ENCODE measurements around the gene RNF130. TPM values are rescaled to one million over a fixed set of nuclear protein-coding genes. Genes with fewer than 3 reads are reported as not detected.

Gene RNF130
- total and polyA plus RNA-seq, 3 donors from 2014 or later: 44.3 to 65.0 (median 56.5) TPM

- intact Hi-C loops (cut with DNase I; ENCODE audit: low total_unique reads): no loop called here
- no peak overlapping the region for H3K4me3 ChIP-seq
- no peaks in the 10 kb centered on the region for H3K36me3 ChIP-seq (ENCODE audit: low read depth, missing control alignments)
- H3K4me1 ChIP-seq: no peaks in the 10 kb centered on the region
- no peaks in the 10 kb centered on the region for H3K27me3 ChIP-seq
- H3K9me3 ChIP-seq: no peaks in the 10 kb centered on the region
- H3K27ac ChIP-seq: no peak overlapping the region
- DNase-seq: no peak
- TF ChIP-seq POLR2A (IDR thresholded peaks at IDR 0.05): no peak
- no peak for TF ChIP-seq CTCF (IDR thresholded peaks at IDR 0.05)
- WGBS, 2 donors: 77 to 83% methylated on average over 9 of the region's 9 CpGs
Measured at GRCh38 chr5:180078348-180078747, 6.8 kb upstream of the RNF130 start.

- H3K27me3 ChIP-seq: no peaks in the 10 kb centered on the region
- H3K27ac ChIP-seq: no peak overlapping the region
- WGBS, 2 donors: 80 to 88% methylated on average over 9 of the region's 9 CpGs
- no peaks in the 10 kb centered on the region for H3K36me3 ChIP-seq (ENCODE audit: low read depth, missing control alignments)
- DNase-seq: no peak
- H3K4me3 ChIP-seq: no peak overlapping the region
- no peaks in the 10 kb centered on the region for H3K4me1 ChIP-seq
- TF ChIP-seq CTCF (IDR thresholded peaks at IDR 0.05) (no peak), POLR2A (IDR thresholded peaks at IDR 0.05) (no peak)
- H3K9me3 ChIP-seq: no peaks in the 10 kb centered on the region
- intact Hi-C loops (cut with DNase I; ENCODE audit: low total_unique reads): no loop called here
Measured at GRCh38 chr5:180077594-180078284, 6.2 kb upstream of the RNF130 start.

- intact Hi-C loops (cut with DNase I; ENCODE audit: low total_unique reads): no loop called here
- TF ChIP-seq POLR2A (IDR thresholded peaks at IDR 0.05) (no peak), CTCF (IDR thresholded peaks at IDR 0.05) (no peak)
- WGBS, 2 donors: 86 to 93% methylated on average over 1 of the region's 1 CpG
Measured at GRCh38 chr5:180075703-180076102, 4.1 kb upstream of the RNF130 start.

GRCh38 chr5:180074462-180074861 is 2.9 kb upstream of the RNF130 start:
- TF ChIP-seq CTCF (IDR thresholded peaks at IDR 0.05) (no peak), POLR2A (IDR thresholded peaks at IDR 0.05) (no peak)
- no peaks in the 10 kb centered on the region for H3K27me3 ChIP-seq
- peaks cover 3% of the 10 kb centered on the region for H3K4me1 ChIP-seq
- DNase-seq: no peak
- H3K9me3 ChIP-seq: no peaks in the 10 kb centered on the region
- H3K27ac ChIP-seq: no peak overlapping the region
- intact Hi-C loops (cut with DNase I; ENCODE audit: low total_unique reads): no loop called here
- no peak overlapping the region for H3K4me3 ChIP-seq
- no peaks in the 10 kb centered on the region for H3K36me3 ChIP-seq (ENCODE audit: low read depth, missing control alignments)
- 71 to 76% methylated on average over 4 of the region's 4 CpGs for WGBS, 2 donors

More at GRCh38 chr5:180075703-180076102, 4.1 kb upstream of the RNF130 start:
- no peak overlapping the region for H3K27ac ChIP-seq
- H3K4me3 ChIP-seq: no peak overlapping the region
- H3K9me3 ChIP-seq: no peaks in the 10 kb centered on the region
- H3K27me3 ChIP-seq: no peaks in the 10 kb centered on the region
- DNase-seq: no peak
- no peaks in the 10 kb centered on the region for H3K4me1 ChIP-seq
- no peaks in the 10 kb centered on the region for H3K36me3 ChIP-seq (ENCODE audit: low read depth, missing control alignments)

- DNase-seq: peak; percentile 72
- peaks cover 3% of the 10 kb centered on the region for H3K4me1 ChIP-seq
- H3K9me3 ChIP-seq: no peaks in the 10 kb centered on the region
- H3K4me3 ChIP-seq: peak overlapping the region; percentile 86 to 89
- H3K36me3 ChIP-seq (ENCODE audit: low read depth, missing control alignments): no peaks in the 10 kb centered on the region
- WGBS, 2 donors: 79 to 82% methylated on average over 13 to 25 of the region's 25 CpGs
- TF ChIP-seq POLR2A (IDR thresholded peaks at IDR 0.05) (no peak), CTCF (IDR thresholded peaks at IDR 0.05) (no peak)
- peak overlapping the region; percentile 97 for H3K27ac ChIP-seq
- intact Hi-C loops (cut with DNase I; ENCODE audit: low total_unique reads): no loop called here
- H3K27me3 ChIP-seq: no peaks in the 10 kb centered on the region
Measured at GRCh38 chr5:180072556-180072955, 997 bp upstream of the RNF130 start.
